Central memory CD4-positive, alpha-beta T cell (primary cell): ENCODE results near the gene DCAKD.

Source experiments
- DNase-seq: peaks from one replicate; pipeline ENCODE4 v3.0.0; 2022
- total RNA-seq, 3 experiments: gene quantifications; one replicate each; lab custom pipeline; 2026; lab: John Stamatoyannopoulos, UW

Gene DCAKD, protein sequence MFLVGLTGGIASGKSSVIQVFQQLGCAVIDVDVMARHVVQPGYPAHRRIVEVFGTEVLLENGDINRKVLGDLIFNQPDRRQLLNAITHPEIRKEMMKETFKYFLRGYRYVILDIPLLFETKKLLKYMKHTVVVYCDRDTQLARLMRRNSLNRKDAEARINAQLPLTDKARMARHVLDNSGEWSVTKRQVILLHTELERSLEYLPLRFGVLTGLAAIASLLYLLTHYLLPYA
- 14.7 to 26.4 (median 24.5) reads per million in 3 experiments for total RNA-seq

- DNase-seq, result peak; percentile 89
These were observed at the start of gene DCAKD for GRCh38 chr17:45051060-45051719. TSS of gene DCAKD (minus strand) at chr17:45051632. CDS start at chr17:45034885, 16,747 bp downstream.

GRCh38 chr17:45098869-45099616 is 47.6 kb upstream of the DCAKD start:
- DNase-seq, result peak; percentile 51

- DNase-seq, result no peak
These were observed 46.8 kb upstream of the DCAKD start for GRCh38 chr17:45098081-45098868.

GRCh38 chr17:45096926-45097325 is 45.5 kb upstream of the DCAKD start:
- DNase-seq, result no peak

DNA sequence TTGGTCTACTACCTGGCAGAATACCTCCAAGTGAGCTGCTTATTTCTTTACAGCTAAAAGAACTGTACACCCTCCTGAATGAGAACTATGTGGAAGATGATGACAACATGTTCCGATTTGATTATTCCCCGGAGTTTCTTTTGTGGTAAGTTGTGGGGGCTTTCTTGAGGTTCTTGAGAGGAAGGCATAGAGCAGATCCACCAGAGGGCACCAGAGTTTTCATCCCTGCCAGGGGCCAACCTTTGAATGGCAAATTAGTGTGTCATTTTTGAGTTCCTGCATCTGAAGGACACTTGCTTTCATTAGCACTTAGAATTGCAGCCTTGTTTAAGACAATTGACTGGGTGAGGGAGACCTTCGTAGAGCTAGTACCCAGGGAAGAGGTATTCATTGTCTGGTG is 44.7 kb upstream of the DCAKD start:
- no peak for DNase-seq

DNA sequence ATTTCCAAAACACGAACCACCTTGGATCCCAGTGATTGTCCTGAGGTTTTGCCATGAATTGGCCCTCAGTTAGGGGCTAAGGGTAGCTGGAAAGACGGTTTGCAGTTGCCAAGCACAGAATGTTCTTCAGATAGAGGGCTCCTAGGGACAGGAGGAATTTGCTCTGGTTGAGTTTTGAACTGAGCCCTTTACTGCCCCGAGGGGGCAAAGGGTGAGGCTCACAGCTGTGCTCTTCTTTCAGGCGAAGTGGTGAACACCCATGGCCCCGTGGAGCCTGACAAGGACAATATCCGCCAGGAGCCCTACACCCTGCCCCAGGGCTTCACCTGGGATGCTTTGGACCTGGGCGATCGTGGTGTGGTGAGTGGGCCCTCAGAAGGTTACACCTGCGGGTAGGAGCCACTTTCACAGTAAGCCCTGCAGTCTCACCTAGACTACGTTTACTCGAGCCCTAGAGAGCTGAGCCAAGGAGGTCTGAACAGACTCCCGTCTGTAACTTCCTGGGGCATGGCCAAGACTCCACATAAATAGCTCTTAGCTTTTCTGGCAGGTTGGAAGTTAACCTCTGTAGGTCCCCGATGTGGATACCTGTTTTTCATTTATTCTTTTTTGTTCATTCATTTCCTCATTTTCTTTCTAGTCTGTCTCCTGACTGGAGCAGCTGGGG is 42.1 kb upstream of the DCAKD start:
- no peak for DNase-seq

GRCh38 chr17:45092911-45093430 is 41.5 kb upstream of the DCAKD start:
- DNase-seq, result no peak

DNA sequence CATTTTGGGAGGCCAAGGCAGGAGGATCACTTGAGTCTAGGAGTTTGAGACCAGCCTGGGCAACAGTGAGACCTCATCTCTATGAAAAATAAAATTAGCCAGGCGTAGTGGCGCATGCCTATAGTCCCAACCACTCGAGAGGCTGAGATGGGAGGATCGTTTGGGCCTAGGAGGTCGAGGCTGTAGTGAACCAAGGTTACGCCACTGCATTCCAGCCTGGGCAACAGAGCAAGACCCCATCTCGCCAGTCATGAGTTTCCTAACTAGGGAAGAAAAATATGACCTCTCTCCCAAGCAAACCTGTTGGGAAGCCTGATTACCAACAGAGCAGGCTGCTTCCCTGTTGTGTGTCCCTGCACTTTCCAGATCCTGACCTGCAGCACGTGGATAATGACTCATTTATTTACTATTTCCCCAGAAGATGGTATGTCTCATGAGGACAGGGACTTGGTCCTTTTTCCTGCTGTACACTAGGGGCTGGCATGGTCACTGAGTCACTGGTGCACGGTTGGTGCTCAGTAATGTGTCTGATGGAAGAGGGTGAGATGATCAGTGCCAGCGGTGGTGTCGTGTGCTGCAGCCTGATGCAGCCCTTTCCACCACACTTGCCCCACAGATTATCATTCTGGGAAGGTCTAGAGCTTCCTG is 40.5 kb upstream of the DCAKD start:
- DNase-seq, result no peak

DNA sequence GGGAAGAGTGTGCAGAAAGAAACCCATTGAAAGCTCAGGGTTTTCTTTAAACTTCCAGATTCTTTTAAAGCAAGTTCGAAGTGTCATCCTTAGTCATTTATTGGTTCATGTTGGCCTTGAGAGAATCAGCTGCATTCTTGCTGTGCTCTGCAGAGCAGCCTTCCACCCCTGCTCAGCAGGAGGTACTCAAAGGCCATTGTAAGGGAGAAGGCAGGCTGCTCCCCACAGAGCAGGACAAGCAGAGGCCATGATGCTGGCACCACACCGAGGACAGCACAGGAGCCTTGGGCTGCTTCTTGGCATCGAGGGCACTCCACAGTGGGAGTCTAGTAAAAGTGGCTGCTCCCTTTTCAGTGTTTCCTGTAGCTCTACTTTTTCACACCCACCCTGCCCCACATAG is 39.3 kb upstream of the DCAKD start:
- DNase-seq, result no peak

GRCh38 chr17:45088741-45089140 is 37.3 kb upstream of the DCAKD start:
- no peak for DNase-seq

DNA sequence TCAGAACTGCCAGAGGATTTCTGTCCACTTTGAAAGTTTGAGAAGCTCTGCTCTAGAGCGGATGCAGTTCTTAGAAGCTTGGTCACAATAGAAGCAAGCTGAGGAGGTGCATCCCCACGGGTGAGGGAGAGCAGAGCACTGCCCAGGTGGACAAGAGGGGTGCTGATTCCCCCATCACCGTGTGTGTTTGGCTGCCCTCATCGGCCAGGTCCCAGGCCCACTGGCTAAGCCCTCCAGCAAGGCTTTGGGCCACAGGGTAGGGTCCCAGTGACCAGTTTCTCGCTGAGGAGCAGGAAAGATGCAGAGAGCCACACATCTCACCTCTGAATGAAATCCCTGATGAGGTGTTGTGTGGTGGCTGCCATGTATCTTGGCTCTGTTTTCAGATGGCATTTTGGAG is 36.5 kb upstream of the DCAKD start:
- DNase-seq, result no peak

- no peak for DNase-seq
These were observed 36.1 kb upstream of the DCAKD start for GRCh38 chr17:45087504-45087975.

GRCh38 chr17:45086865-45087503 is 35.6 kb upstream of the DCAKD start:
- no peak for DNase-seq

DNA sequence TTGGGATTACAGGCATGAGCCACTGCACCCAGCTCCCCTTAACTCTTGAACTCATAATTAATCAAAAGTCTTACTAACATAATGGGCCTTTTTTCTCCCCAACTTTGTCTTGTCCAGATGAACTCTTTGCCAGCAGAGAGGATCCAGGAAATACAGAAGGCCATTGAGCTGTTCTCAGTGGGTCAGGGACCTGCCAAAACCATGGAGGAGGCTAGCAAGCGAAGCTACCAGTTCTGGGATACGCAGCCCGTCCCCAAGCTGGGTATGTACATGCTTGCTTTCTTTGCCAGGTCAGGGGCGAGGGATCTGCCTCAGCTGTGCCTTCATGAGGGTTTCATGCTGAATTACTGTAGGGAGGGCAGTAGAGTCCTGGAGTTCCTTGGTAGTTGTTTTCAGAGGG is 35.0 kb upstream of the DCAKD start:
- no peak for DNase-seq

- no peak for DNase-seq
These were observed 29.7 kb upstream of the DCAKD start for GRCh38 chr17:45081047-45081703.

DNA sequence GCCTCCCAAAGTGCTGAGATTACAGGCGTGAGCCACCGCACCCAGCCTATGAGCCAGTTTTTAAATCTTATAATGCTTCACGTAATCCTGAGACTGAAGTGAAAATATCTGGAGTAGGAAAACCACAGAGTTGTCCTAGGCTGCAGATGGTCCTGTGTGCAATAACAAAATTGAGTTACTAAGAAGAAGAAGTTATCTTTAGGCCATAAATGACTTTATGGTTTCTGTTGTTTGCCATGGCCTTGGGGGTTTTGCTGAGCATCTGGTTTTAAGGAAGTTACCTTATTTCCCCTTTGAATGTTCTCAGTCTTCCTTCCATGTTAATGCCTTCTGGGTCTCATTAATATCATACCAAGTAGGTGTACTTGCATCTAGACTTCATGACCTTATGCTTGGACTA is 26.2 kb upstream of the DCAKD start:
- no peak for DNase-seq

GRCh38 chr17:45073414-45074070 is 22.1 kb upstream of the DCAKD start:
- no peak for DNase-seq

DNA sequence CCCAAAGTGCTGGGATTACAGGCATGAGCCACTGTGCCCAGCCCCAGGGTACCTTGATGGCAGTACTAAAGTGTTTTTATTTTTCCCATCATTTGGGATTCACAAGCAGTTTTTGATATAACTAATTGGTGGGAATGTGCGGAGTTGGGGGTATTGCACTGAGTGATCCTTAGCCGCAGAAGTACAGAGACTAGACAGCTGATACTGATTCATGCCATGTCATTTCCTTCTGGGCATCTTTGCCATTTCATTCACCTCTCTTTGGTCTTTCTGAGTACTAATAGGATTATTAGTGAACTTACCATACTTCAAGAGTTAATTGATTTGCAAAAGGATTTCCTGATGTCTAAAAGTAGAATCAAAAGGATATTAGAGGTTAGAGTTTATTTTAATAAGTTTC is 19.4 kb upstream of the DCAKD start:
- no peak for DNase-seq

DNA sequence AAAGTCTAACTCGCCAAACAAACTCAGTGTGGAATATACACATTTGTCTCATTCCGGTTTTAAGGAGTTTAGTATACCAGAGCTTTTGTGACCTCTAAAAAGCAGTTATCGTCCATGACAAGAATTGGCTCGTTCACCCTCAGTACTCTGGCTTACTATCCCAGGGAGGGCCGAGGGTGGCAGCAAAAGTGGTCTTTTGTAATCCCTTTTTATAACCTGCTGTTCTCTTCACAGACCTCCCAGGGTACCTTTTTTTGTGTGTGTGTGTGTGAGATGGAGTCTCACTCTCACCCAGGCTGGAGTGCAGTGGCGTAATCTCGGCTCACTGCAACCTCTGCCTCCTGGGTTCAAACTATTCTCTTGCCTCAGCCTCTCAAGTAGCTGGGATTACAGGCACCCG is 18.6 kb upstream of the DCAKD start:
- no peak for DNase-seq

- no peak for DNase-seq
These were observed 16.2 kb upstream of the DCAKD start for GRCh38 chr17:45067637-45068036.
